ENCODE results near the gene CORO2A.

DNA sequence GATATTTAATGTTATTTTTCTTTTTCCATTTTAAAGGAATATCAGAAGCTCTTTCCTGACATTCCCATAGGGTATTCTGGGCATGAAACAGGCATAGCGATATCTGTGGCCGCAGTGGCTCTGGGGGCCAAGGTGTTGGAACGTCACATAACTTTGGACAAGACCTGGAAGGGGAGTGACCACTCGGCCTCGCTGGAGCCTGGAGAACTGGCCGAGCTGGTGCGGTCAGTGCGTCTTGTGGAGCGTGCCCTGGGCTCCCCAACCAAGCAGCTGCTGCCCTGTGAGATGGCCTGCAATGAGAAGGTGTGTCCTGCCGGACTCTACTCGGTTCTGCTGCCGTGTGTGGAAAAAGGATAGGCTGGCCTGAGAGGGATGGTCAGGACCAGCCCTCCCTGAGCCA is 111.7 kb downstream of the CORO2A start:
- TF ChIP-seq, protein P1, sequence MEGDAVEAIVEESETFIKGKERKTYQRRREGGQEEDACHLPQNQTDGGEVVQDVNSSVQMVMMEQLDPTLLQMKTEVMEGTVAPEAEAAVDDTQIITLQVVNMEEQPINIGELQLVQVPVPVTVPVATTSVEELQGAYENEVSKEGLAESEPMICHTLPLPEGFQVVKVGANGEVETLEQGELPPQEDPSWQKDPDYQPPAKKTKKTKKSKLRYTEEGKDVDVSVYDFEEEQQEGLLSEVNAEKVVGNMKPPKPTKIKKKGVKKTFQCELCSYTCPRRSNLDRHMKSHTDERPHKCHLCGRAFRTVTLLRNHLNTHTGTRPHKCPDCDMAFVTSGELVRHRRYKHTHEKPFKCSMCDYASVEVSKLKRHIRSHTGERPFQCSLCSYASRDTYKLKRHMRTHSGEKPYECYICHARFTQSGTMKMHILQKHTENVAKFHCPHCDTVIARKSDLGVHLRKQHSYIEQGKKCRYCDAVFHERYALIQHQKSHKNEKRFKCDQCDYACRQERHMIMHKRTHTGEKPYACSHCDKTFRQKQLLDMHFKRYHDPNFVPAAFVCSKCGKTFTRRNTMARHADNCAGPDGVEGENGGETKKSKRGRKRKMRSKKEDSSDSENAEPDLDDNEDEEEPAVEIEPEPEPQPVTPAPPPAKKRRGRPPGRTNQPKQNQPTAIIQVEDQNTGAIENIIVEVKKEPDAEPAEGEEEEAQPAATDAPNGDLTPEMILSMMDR (IDR thresholded peaks at IDR 0.05): no peak
- TF ChIP-seq POLR2AphosphoS5 (IDR thresholded peaks at IDR 0.05) (no peak), EP300 (IDR thresholded peaks at IDR 0.05) (no peak), POLR2A (IDR thresholded peaks at IDR 0.05) (no peak)
